ENCODE measurements around the gene SERHL2. TPM values are rescaled to one million over a fixed set of nuclear protein-coding genes. Genes with fewer than 3 reads are reported as not detected.

The SERHL2 gene
- polyA plus RNA-seq, 1 experiment: 6.1 TPM

DNA sequence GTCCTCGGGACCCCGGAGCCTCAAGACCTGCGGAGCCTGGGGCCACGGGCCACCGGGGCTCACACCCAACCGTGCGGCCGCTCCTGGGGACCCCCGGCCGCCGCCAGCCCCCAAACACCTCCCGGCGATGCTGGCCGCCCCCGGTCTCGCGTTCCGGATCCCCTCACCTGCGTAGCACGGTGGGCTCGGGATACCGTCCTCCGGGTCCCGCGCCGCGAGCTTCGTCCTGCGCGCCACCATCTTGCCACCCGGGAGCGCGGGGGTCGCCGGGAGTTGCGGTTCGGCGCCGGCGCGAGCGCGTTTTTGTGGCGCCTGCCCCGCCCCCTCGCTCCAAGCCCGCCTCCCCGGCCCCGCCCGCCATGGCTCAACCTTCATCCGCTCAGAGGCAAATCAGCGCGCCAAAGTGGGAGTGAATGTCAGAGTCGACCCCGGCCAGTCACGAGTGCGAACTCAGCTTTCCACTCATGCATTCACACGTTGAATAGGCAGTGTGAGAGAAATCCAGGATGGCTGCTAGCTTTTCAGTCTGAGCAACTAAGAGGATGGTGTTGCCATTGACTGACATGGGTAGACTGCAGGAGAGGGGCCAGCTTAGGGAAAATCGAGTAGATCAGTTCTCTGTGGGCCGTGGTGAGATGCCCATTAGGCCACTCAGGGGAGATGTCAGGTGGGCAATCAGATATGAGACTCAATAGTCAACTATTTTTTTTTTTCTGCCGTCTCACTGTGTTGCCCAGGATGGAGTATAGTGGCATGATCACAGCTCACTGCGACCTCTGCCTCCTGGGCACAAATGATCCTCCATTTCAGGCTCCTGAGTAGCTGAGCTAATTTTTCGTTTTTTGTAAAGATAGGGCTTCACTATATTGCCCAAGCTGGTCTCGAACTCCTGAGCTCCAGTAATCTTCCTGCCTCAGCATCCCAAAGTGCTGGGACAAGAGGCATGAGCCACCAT is 28.3 kb downstream of the SERHL2 start:
- peak overlapping the region; percentile 87 for H3K4me3 ChIP-seq (ENCODE audit: low read depth, low read length)
- POLR2A ChIA-PET: no interaction called here
- peaks cover 27% of the 10 kb centered on the region for H3K36me3 ChIP-seq (ENCODE audit: control insufficient read depth, insufficient read depth, low read length)
- DNase-seq (ENCODE audit: low read depth): peak; percentile 5
- no peaks in the 10 kb centered on the region for H3K27me3 ChIP-seq (ENCODE audit: control insufficient read depth, insufficient read depth, low read length)
- CTCF ChIA-PET: interaction anchor here (0.6 to 1.0 kb wide), 4 partner anchors 10 to 54 kb away, joined by 3 to 5 read pairs (median 4); no protein-coding TSS in a partner anchor
- TF ChIP-seq, protein P1, sequence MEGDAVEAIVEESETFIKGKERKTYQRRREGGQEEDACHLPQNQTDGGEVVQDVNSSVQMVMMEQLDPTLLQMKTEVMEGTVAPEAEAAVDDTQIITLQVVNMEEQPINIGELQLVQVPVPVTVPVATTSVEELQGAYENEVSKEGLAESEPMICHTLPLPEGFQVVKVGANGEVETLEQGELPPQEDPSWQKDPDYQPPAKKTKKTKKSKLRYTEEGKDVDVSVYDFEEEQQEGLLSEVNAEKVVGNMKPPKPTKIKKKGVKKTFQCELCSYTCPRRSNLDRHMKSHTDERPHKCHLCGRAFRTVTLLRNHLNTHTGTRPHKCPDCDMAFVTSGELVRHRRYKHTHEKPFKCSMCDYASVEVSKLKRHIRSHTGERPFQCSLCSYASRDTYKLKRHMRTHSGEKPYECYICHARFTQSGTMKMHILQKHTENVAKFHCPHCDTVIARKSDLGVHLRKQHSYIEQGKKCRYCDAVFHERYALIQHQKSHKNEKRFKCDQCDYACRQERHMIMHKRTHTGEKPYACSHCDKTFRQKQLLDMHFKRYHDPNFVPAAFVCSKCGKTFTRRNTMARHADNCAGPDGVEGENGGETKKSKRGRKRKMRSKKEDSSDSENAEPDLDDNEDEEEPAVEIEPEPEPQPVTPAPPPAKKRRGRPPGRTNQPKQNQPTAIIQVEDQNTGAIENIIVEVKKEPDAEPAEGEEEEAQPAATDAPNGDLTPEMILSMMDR (IDR thresholded peaks at IDR 0.05; ENCODE audit: insufficient read depth, low read depth, low read length): no peak

DNA sequence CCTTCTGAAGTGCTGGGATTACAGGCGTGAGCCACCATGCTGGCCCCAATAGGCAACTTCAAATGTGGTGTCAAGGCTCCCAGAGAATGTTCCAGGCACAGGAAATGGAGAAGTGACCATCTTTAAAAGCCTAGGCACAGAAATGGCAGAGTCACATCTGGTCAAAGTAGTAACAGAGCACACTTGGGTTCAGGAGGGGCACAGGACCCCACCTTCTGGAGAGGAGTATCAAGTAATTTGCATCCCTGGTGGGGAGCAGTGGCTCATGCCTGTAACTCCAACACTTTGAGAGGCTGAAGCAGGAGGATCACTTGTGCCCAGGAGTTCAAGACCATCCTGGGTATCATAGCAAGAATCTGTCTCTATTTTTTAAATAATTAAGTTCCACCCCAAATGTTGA is 29.2 kb downstream of the SERHL2 start:
- Histone ChIP-seq H3K4me3 (ENCODE audit: low read depth, low read length) (no peak overlapping the region), H3K27me3 (ENCODE audit: control insufficient read depth, insufficient read depth, low read length) (no peaks in the 10 kb centered on the region), H3K36me3 (ENCODE audit: control insufficient read depth, insufficient read depth, low read length) (peaks cover 31% of the 10 kb centered on the region)
- DNase-seq (ENCODE audit: low read depth): no peak
- TF ChIP-seq, protein P1 (IDR thresholded peaks at IDR 0.05; ENCODE audit: insufficient read depth, low read depth, low read length): no peak
- ChIA-PET POLR2A (no interaction called here), CTCF (no interaction called here)

DNA sequence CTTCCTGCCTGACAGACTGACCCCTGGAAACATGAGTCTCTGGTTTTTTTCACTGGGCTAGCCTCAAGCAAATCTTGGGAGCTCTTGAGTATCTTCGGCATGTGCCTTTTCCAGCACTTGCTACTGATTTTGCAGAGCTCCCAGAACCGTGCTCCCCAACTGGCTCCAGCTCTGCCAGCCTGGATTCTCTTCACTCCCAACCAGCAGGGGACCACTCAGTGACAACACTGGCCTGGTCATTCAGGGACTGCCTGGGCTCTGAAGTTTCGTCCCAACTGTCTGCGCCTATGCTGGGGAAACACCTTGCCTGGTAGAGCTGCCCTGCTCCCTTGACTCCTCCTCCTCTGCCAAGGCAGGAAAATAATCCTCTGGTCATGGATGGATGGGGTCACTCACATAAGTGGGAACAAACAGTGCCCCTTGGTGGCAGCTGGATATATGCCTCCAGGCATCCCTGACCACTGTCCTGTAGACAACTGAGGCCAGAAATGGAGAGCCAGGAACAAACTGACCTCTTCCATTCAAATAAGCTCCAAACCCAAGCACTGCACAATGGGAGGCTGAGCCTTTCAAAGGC is 30.7 kb downstream of the SERHL2 start:
- Histone ChIP-seq H3K4me3 (ENCODE audit: low read depth, low read length) (no peak overlapping the region), H3K27me3 (ENCODE audit: control insufficient read depth, insufficient read depth, low read length) (no peaks in the 10 kb centered on the region), H3K36me3 (ENCODE audit: control insufficient read depth, insufficient read depth, low read length) (peaks cover 31% of the 10 kb centered on the region)
- TF ChIP-seq, protein P1 (IDR thresholded peaks at IDR 0.05; ENCODE audit: insufficient read depth, low read depth, low read length): no peak
- DNase-seq (ENCODE audit: low read depth): no peak
- ChIA-PET CTCF (interaction anchor here (0.9 to 1.7 kb wide), 3 partner anchors 13 to 25 kb away, joined by 3 to 6 read pairs (median 3); no protein-coding TSS in a partner anchor), POLR2A (no interaction called here)

DNA sequence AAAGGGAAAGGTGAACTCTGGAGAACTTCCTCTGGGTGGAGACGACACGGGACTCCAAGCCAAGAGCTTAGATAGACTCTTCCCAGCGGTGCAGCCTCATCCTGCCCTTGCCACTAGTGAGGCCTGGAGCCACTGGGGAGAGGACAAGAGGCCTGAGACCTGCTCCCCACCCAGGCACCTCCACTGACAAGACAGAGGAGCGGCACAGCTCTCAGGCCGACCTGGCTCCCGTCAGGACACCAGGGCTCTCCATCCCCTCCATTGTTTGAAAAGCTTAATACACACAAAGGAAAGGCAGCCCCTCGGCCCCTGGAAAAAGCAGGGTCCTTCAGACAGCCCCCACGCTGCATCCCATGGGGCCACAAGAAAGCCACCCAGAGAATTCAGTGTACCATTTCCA is 31.3 kb downstream of the SERHL2 start:
- TF ChIP-seq, protein P1 (IDR thresholded peaks at IDR 0.05; ENCODE audit: insufficient read depth, low read depth, low read length): no peak
- Histone ChIP-seq H3K4me3 (ENCODE audit: low read depth, low read length) (no peak overlapping the region), H3K27me3 (ENCODE audit: control insufficient read depth, insufficient read depth, low read length) (no peaks in the 10 kb centered on the region), H3K36me3 (ENCODE audit: control insufficient read depth, insufficient read depth, low read length) (peaks cover 30% of the 10 kb centered on the region)
- CTCF ChIA-PET: interaction anchor here (1.0 to 1.7 kb wide), 2 partner anchors 12 to 24 kb away, joined by 3 to 6 read pairs; no protein-coding TSS in a partner anchor
- POLR2A ChIA-PET: no interaction called here
- no peak for DNase-seq (ENCODE audit: low read depth)

DNA sequence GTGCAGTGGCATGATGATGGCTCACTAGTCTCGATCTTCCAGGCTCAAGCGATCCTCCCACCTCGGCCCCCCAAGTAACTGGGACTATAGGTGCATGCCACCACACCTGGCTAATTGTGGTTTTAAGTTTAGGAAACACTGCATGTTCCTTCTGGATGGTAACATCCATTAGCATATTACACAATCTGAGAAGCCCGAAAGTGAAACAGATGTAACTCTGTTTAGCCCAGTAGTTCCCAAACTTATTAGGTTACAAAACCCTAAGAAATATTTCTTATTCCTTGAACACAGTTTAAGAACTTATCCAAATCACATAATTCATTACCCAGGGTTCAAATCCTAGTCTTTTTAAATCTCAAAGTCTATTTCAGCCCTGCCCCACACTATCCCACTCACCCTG is 32.6 kb downstream of the SERHL2 start:
- H3K36me3 ChIP-seq (ENCODE audit: control insufficient read depth, insufficient read depth, low read length): peaks cover 32% of the 10 kb centered on the region
- ChIA-PET POLR2A (no interaction called here), CTCF (no interaction called here)
- TF ChIP-seq, protein P1 (IDR thresholded peaks at IDR 0.05; ENCODE audit: insufficient read depth, low read depth, low read length): no peak
- H3K4me3 ChIP-seq (ENCODE audit: low read depth, low read length): no peak overlapping the region
- DNase-seq (ENCODE audit: low read depth): no peak
- H3K27me3 ChIP-seq (ENCODE audit: control insufficient read depth, insufficient read depth, low read length): no peaks in the 10 kb centered on the region
